Neural progenitor cell (in vitro differentiated cells): ENCODE data around the gene VOPP1.

Experiments
- EZH2 ChIP-seq: fragments of 200-600 bp; sonication (generic); IDR thresholded peaks from 2 replicates; pipeline ENCODE4 v1.6.1; 2017; ENCODE audit warnings: antibody characterized with exemption, mild to moderate bottlenecking, moderate library complexity
- EZH2phosphoT487 ChIP-seq: fragments of 200-600 bp; sonication (generic); IDR thresholded peaks from 2 replicates; pipeline ENCODE4 v1.6.1; 2017; ENCODE audit warnings: antibody characterized with exemption
- TF ChIP-seq, protein P1 (sequence below): fragments of 200-600 bp; sonication (generic); IDR thresholded peaks from 2 replicates; pipeline ENCODE4 v1.5.1; 2017; ENCODE audit warnings: antibody characterized with exemption, mild to moderate bottlenecking

DNA sequence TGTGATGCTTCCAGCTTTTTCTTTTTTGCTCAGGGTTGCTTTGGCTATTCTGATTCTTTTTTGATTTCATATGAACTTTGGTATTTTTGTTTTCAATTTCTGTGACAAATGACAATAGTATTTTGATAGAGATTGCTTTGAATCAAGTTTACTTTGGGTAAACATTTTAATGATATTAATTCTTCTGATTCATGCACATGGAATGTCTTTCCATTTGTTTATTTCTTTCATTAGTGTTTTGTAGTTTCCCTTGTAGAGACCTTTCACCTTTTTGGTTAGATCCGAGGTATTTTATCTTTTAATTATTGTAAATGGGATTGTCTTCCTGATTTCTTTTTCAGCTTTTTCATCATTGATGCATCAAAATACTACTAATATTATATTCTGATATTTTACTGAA, 114.0 kb downstream of the VOPP1 start:
- TF ChIP-seq, protein P1, sequence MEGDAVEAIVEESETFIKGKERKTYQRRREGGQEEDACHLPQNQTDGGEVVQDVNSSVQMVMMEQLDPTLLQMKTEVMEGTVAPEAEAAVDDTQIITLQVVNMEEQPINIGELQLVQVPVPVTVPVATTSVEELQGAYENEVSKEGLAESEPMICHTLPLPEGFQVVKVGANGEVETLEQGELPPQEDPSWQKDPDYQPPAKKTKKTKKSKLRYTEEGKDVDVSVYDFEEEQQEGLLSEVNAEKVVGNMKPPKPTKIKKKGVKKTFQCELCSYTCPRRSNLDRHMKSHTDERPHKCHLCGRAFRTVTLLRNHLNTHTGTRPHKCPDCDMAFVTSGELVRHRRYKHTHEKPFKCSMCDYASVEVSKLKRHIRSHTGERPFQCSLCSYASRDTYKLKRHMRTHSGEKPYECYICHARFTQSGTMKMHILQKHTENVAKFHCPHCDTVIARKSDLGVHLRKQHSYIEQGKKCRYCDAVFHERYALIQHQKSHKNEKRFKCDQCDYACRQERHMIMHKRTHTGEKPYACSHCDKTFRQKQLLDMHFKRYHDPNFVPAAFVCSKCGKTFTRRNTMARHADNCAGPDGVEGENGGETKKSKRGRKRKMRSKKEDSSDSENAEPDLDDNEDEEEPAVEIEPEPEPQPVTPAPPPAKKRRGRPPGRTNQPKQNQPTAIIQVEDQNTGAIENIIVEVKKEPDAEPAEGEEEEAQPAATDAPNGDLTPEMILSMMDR = no peak
- TF ChIP-seq EZH2 = no peak
- TF ChIP-seq EZH2phosphoT487 = no peak
